Measurements from ENCODE around the gene MTURN.
A peak's percentile ranks its signal among the peaks of the same experiment; 100 is the strongest.
"Not testable (repeated sequence)": the region's sequence is repeated elsewhere in the genome, so short reads cannot be mapped to it uniquely, and the experiment has no call there.

The MTURN gene

GRCh38 chr7:30134611-30135300 lies at the start of gene MTURN:
MTURN (plus strand) TSS chr7:30134986; CDS start chr7:30135137, 151 bp downstream.
- DNase-seq (ENCODE audit: low read depth, low spot score) = peak; percentile 31

DNA sequence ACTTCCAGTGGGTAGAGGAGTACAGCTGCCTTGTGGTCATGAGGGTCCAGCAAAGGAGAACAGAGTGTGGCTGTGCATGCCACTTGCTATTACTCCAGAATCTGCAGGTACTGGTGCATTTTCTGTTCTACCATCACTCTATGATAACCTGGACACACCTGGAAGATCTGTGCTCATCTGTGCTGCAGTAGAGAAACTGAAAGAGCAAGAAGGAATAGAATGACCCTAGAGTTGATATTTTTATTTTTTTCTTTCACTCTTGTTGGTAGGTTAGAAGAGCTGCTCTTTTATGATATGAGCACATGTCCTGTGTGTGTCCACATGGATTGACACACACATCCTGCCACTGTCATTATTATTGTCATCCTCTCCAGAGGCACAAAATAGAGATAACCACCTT lies 48.3 kb upstream of the MTURN start:
- DNase-seq (ENCODE audit: low read depth, low spot score) = no peak

- no peak for DNase-seq (ENCODE audit: low read depth, low spot score)
These were observed 47.4 kb upstream of the MTURN start for GRCh38 chr7:30087371-30087770.

GRCh38 chr7:30088362-30088761 lies 46.4 kb upstream of the MTURN start:
- no peak for DNase-seq (ENCODE audit: low read depth, low spot score)

GRCh38 chr7:30090111-30090510 lies 44.7 kb upstream of the MTURN start:
- DNase-seq (ENCODE audit: low read depth, low spot score) = no peak

DNA sequence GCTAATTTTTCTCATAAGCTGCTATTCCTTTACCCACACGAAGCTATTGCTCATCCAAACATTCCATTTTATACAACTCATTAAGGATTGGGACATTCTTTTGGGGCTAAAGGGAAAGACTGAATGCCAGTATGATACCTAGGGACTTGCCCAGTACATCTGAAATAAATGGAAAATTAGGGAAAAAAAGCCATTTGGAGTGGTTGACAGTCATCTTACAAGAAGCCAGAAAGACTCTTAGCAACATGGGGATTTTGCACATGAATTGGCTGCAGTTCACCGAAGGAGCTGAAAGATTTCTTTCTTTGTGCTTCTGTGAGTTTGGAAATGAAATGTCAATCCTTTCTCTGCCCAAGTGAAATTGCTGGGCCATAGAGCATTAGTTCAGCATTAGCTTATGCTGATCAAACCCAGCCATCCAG lies 43.3 kb upstream of the MTURN start:
- no peak for DNase-seq (ENCODE audit: low read depth, low spot score)

GRCh38 chr7:30091987-30092386 lies 42.8 kb upstream of the MTURN start:
- DNase-seq (ENCODE audit: low read depth, low spot score) = no peak

- no peak for DNase-seq (ENCODE audit: low read depth, low spot score)
These were observed 41.3 kb upstream of the MTURN start for GRCh38 chr7:30093420-30093952.

GRCh38 chr7:30098599-30098998 lies 36.2 kb upstream of the MTURN start:
- not testable (repeated sequence) for DNase-seq (ENCODE audit: low read depth, low spot score)

DNA sequence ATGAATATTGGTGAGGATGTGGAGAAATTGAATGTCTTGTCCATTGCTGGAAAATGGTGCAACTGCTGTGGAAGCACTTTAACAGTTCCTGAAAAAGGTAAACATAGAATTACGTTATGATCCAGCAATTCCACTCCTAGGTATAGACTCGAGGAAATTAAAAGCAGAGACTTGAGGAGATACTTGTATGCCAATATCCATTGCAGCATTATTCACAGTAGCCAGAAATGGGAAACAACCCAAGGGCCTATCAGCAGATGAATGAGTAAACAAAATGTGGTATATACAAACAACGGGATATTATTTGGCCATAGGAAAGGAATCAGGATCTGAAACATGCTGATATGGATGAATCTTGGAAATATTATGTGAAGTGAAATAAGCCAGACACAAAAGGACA lies 32.5 kb upstream of the MTURN start:
- no peak for DNase-seq (ENCODE audit: low read depth, low spot score)

- no peak for DNase-seq (ENCODE audit: low read depth, low spot score)
These were observed 30.6 kb upstream of the MTURN start for GRCh38 chr7:30104157-30104556.

- no peak for DNase-seq (ENCODE audit: low read depth, low spot score)
These were observed 22.6 kb upstream of the MTURN start for GRCh38 chr7:30112103-30112713.

DNA sequence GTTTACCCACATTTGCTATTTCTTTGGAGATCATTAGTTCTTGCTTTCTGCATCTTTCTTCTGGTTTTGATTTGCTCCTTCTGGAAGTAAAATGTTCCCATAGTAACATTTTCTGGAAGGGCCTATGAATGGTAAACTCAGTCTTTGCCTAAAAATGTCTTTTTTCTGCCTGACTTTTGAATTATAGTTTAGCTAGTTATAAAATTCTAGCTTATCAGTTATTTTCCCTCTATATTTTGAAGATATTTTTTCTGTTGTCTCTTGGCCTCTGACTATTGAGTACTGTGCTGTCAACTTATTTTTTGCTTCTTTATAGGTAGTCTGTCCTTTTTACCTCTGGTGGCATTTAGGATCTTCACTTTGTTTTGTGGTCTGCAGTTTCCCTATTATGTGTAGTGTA lies 21.6 kb upstream of the MTURN start:
- no peak for DNase-seq (ENCODE audit: low read depth, low spot score)

DNA sequence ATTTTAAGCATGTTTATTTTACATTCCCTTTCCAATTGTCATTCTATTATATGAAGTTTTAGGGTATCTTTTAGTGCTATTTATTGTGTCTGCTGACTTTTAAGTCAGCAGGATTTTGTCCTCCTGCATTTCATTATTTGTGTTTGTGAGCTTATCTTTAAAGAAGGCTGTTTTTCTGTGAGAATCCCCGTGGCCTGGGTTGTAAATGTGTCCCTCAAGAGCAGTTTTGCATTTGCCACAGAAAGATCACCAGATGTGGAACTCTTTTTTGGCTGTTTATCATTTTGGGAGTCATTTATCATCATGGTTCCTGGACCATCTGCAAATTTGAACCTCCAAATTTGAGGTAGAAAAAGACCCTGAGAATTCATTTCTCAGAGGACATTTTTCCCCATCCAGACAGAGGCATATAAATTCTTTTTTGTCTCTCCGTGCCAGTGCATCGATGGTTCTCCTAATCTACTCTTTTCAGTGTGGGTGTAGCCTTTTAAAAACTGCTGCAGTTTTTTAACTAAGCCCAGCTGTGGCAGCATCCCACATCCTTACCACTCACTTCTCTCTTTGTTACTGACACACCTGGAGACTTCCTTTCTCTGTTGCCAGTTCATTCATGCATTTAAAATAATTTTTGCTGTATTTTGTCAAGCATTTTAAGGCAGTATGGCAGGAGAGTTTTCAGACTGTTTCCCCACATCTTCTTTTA lies 20.1 kb upstream of the MTURN start:
- no peak for DNase-seq (ENCODE audit: low read depth, low spot score)

- no peak for DNase-seq (ENCODE audit: low read depth, low spot score)
These were observed 19.0 kb upstream of the MTURN start for GRCh38 chr7:30115709-30116297.

DNA sequence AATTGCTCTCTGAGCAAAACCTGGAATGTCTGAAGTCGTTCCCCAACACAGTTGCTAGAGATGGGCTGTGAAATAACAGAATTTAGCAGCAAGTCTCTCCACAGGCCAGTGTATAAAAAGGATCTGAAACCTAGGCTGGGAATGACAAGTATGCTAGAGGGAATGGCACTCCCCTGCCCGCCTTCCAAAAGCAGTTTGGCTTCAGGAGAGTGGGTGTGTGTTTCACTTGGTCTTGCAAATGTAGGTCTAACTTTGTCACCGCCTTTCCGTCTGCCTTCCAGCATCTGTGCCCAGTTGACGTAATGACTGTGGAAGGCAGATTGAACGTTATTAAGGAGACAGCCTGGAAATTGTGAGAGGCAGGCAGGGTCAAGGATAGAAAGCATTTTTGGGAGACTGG lies 18.0 kb upstream of the MTURN start:
- no peak for DNase-seq (ENCODE audit: low read depth, low spot score)

- DNase-seq (ENCODE audit: low read depth, low spot score) = no peak
These were observed 16.9 kb upstream of the MTURN start for GRCh38 chr7:30117896-30118295.

DNA sequence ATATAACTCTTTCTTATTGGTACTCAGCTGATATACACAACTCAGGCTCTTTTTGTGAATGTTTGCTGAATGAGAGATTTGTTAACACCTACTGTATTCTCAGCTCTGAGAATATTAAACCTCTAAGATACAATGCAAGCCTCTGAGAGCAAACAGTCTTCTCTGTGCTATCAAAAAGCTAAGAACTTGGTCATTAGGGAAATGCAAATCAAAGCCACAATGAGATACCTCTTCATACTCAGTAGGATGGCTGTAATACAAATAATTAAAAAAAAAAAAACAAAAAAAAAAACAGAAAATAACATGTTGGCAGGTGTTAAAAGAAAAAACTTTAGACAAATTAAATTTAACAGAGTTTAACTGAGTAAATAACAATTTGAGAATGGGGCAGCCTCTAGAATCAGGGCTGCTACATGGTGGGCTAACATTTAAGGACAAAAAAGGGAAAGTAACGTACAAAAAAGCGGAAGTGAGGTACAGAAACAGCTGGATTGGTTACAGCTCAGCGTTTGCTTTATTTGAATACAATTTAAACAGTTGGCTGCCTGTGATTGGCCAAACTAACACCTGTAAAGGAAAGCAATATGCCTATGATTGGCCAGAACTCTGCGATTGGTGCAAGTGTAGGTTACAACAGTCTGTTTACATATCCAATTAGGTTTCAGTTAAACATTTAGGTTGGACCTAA lies 14.8 kb upstream of the MTURN start:
- no peak for DNase-seq (ENCODE audit: low read depth, low spot score)

- no peak for DNase-seq (ENCODE audit: low read depth, low spot score)
These were observed 813 bp upstream of the MTURN start for GRCh38 chr7:30133736-30134610.

GRCh38 chr7:30135301-30136116 lies 723 bp downstream of the MTURN start:
- no peak for DNase-seq (ENCODE audit: low read depth, low spot score)
